ENCODE measurements around the gene HELZ.

DNA sequence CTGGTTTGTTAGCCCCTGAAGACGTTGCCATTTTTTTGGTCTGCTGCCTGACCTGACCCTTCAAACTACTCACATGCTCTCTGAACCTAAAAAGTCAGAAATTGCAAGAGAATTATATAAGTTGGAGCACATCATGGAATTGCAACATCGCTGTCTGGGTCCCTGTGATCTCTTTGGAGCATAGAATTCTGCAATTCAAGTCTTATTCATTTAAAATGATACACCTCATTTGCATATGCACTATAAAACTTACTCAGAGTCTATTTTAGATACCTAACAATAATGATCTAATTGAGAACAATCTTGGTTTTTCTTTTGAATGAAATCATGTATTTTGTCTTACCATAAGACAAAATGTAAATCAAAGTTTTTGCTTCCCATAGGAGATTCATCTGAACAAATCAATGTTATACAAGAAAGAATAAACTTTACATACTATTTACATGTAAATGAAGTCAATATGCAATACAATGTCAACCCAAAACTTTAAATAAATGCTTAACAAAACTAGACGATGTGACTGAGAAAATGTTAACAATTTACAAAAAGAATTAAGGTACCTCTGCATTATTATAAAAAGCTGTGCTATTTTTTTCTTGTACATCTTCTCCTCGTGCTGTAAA lies 99.7 kb downstream of the HELZ start:
- TF ChIP-seq YY1 (IDR thresholded peaks at IDR 0.05; ENCODE audit: insufficient read depth, insufficient read length) (no peak), ZNF274 (IDR thresholded peaks at IDR 0.05; ENCODE audit: low read depth, low read length) (no peak), SUZ12 (IDR thresholded peaks at IDR 0.05; ENCODE audit: extremely low read depth, insufficient read depth, insufficient read length) (no peak)

All from NT2/D1 (cell line).